Psoas muscle (tissue), 8 donors: ENCODE results near the gene DNAAF5. TPM values are rescaled to one million over a fixed set of nuclear protein-coding genes. Genes with fewer than 3 reads are reported as not detected.

Experiments used
- ATAC-seq, 4 donors: fragments of 200-7000 bp; cut with Tn5 transposase; one replicate each; pipeline ENCODE4 v1.9.1; 2020; ENCODE audit warnings: moderate library complexity in 3 of 4, mild to moderate bottlenecking in 2 of 4
- DNase-seq, 2 donors: peaks; one replicate each; pipeline ENCODE4 v3.0.0-alpha.2; 2020
- H3K27ac ChIP-seq: fragments of 200-600 bp; one replicate; pipeline ENCODE4 v1.8.0; 2022
- H3K27me3 ChIP-seq, 3 donors: fragments of 200-600 bp in 1 of 3; one replicate each; pipeline versions ENCODE4 v1.6.1 to v1.8.0; 2013 to 2022; ENCODE audit warnings: low read length in 2 of 3, mild to moderate bottlenecking in 2 of 3, moderate library complexity in 1 of 3; ENCODE audit not compliant: insufficient read depth in 3 of 3
- H3K36me3 ChIP-seq, 2 donors: fragments of 200-600 bp in 1 of 2; one replicate each; pipeline versions ENCODE4 v1.6.1 to v1.8.0; 2013 to 2022; ENCODE audit warnings: low read depth in 1 of 2, mild to moderate bottlenecking in 1 of 2, moderate library complexity in 1 of 2; ENCODE audit not compliant: insufficient read depth in 1 of 2
- H3K4me1 ChIP-seq: fragments of 200-600 bp; one replicate; pipeline ENCODE4 v1.8.0; 2022
- H3K4me3 ChIP-seq: fragments of 200-600 bp; one replicate; pipeline ENCODE4 v1.8.0; 2022; ENCODE audit warnings: mild to moderate bottlenecking
- H3K9me3 ChIP-seq: fragments of 200-600 bp; one replicate; pipeline ENCODE4 v1.8.0; 2022
- WGBS, 3 donors: extraction: QIAGEN DNeasy Blood & Tissue Kit; methylation state at CpG; one replicate each; pipeline versions ENCODE4 v1.1.6 to v1.1.7; 2013; 5-methylcytosine and 5-hydroxymethylcytosine counted together
- intact Hi-C, 2 donors: fragments of 100-400 bp; cut with DNase I; formaldehyde crosslinking; loops; one replicate each; pipeline versions ENCODE4 v1.11.0 to v1.14.2; 2022
- polyA plus RNA-seq, 3 donors: library from polyadenylated mRNA; stranded (reverse); fragments of 200-250 nt; gene quantifications; one replicate each; pipeline ENCODE4 v1.2.3, GENCODE V29; 2013
- total RNA-seq, 4 donors: library from RNA; stranded (reverse); fragmentation: NEBNext Ultra II Directional in 2 of 4; extraction: Animal tissue kit (Norgen Biotek cat#: 25700) in 2 of 4; gene quantifications; one replicate each; pipeline versions ENCODE4 v1.2.1 to v1.2.4, GENCODE V29; 2021 to 2023
- TF ChIP-seq, protein P1 (sequence below): fragments of 200-600 bp; IDR thresholded peaks from one replicate; pipeline ENCODE4 v1.8.0; 2022; ENCODE audit warnings: antibody characterized with exemption
- donor health status: healthy with polysubstance abuse.
- donor health status: DM: no; HTN: no; CAD: no; lungs with moderate emphysema.
- donor health status: Bipolar disorder and iron deficiency.
- donor health status: healthy.
- donor health status: DM: yes; HTN: yes; CAD: no.
- donor health status: DM: no; HTN: no; CAD: no.
- donor health status: DM: no; HTN: no; CAD: no.
- donor health status: DM: yes; HTN: yes; CAD: no.

DNAAF5 gene
- total and polyA plus RNA-seq, 7 donors, result 9.3 to 26.7 (median 17.8) TPM

DNA sequence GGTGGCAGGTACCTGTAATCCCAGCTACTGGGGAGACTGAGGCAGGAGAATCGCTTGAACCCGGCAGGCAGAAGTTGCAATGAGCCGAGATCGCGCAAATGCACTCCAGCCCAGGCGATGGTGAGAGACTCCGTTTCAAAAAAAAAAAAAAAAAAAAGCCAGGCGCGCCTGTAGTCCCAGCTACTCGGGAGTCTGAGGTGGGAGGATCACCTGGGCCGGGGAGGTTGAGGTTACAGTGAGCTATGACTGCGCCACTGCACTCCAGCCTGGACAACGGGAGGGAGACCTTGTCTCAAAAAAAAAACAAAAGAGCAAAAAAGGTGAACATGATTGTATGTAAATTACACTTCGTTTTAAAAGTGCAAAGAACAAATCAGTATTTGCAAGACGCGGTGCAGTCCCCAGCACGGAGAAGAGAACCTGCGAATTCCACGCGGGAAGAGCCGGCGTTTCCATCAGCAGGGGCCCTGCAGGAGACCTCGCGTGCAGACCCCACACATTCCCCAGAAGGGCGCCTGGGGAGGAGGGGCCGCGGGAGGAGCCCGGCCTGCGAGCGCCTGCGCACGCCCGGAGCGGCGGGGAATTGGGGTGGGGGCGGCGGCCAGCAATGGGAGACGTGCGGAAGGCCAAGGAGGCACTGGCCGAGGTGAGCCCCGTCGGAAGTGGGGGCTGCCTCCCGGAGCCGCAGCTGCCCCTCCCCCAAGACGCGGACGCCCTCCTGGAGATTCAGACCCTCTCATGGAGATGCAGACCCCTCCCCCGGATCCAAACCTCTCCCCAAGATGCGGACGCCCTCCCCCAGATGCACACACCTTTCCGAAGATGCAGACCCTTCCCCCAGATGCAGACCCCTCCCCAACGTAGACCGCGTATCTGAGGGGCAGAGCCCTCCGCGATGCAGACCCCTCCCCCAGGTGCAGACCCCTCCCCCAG lies 89.1 kb downstream of the DNAAF5 start:
- H3K36me3 ChIP-seq, result no peaks in the 10 kb centered on the region
- DNase-seq (no peak), ATAC-seq (no peak)
- H3K27me3 ChIP-seq, result no peaks in the 10 kb centered on the region
- H3K4me3 ChIP-seq, result peak overlapping the region; percentile 72
- H3K27ac ChIP-seq, result peak overlapping the region; percentile 97
- peaks cover 57% of the 10 kb centered on the region for H3K4me1 ChIP-seq
- WGBS, 3 donors, result 31 to 35% (median 34%) methylated on average over 52 to 56 of the region's 56 CpGs
- intact Hi-C loops, result loop anchor here in 1 of 2 donors (5.0 kb wide), 1 partner anchor 1037 kb away; no protein-coding TSS in a partner anchor
- TF ChIP-seq, protein P1, sequence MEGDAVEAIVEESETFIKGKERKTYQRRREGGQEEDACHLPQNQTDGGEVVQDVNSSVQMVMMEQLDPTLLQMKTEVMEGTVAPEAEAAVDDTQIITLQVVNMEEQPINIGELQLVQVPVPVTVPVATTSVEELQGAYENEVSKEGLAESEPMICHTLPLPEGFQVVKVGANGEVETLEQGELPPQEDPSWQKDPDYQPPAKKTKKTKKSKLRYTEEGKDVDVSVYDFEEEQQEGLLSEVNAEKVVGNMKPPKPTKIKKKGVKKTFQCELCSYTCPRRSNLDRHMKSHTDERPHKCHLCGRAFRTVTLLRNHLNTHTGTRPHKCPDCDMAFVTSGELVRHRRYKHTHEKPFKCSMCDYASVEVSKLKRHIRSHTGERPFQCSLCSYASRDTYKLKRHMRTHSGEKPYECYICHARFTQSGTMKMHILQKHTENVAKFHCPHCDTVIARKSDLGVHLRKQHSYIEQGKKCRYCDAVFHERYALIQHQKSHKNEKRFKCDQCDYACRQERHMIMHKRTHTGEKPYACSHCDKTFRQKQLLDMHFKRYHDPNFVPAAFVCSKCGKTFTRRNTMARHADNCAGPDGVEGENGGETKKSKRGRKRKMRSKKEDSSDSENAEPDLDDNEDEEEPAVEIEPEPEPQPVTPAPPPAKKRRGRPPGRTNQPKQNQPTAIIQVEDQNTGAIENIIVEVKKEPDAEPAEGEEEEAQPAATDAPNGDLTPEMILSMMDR, result no peak
- no peaks in the 10 kb centered on the region for H3K9me3 ChIP-seq

DNA sequence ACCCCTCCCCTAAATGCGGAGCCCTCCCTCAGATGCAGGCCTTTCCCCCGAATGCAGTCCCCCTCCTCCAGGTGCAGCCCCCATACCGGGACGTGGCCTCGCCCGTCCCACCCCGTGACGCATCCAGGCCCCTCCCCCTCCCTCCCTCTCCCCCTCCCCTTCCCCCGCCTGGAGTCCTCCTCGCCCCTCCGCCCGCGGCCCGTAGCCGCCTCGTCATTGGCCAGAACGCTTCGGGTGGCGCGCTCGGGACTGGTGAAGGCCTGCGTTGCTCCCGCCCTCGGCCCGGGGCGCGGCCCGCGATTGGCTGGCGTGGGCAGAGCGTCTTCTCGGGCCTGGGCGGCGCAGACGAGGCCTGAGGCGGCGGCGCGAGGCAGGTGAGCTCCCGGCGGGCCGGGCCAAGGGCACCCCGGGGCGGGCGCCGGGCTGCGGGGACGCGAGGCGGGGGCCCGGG lies 89.8 kb downstream of the DNAAF5 start:
- peak overlapping the region; percentile 91 for H3K27ac ChIP-seq
- intact Hi-C loops, result loop anchor here in 1 of 2 donors (5.0 kb wide), 1 partner anchor 1036 kb away; no protein-coding TSS in a partner anchor
- WGBS, 3 donors, result 0% methylated on average over 21 to 51 of the region's 51 CpGs

DNA sequence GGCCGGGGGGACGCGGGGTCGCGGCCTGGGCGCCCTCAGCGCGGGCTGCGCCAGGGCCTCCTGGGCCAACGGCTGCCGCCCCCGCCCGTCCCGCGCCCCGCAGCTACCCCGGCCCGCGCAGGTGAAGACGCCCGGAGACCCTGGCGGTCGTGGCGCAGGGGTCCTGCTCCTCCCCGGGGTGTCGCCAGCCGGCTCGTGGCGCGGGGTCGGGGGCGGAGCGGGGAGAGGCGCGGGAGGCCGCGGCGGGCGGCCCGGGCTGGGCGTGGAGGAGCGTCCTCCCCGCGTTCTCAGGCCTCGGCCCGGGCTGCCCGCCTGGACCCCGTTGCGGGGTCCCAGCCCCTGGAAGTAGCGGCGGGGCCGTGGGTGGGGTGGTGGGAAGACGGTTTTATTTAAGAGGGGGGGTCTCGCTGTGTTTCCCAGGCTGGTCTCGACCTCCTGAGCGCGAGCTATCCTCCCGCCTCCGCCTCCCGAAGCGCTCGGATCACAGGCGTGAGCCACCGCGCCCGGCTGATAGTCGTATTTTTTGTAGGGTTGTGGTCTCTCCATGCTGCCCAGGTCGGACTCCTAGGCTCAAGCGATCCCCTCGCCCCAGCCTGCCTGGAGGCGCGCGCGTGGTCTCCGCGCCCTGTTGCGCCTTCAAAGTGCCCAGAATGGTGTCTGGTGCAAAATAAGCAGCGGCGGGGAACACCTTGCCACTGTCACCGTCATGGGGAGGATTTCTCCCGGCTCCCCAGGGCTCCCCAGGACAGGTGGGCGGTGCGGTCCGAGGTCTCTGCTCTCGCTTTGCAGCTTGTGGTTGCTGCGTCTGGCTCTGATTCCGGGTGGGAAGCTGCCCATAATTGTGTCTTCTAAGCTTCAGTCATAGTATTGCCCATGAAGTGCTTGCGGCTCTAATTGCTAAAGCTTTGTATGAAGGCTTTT lies 90.5 kb downstream of the DNAAF5 start:
- Histone ChIP-seq H3K9me3 (no peaks in the 10 kb centered on the region), H3K4me3 (peak overlapping the region; percentile 72), H3K27me3 (no peaks in the 10 kb centered on the region), H3K4me1 (peaks cover 65% of the 10 kb centered on the region), H3K27ac (peak overlapping the region; percentile 91), H3K36me3 (no peaks in the 10 kb centered on the region)
- TF ChIP-seq, protein P1, result no peak
- ATAC-seq, result no peak
- 0 to 1% (median 0%) methylated on average over 41 to 85 of the region's 88 CpGs for WGBS, 3 donors
- intact Hi-C loops, result loop anchor here in 1 of 2 donors (5.0 kb wide), 1 partner anchor 1035 kb away; no protein-coding TSS in a partner anchor
- no peak for DNase-seq

More for the DNA sequence above, 89.8 kb downstream of the DNAAF5 start:
- H3K36me3 ChIP-seq, result no peaks in the 10 kb centered on the region
- peaks cover 65% of the 10 kb centered on the region for H3K4me1 ChIP-seq
- H3K9me3 ChIP-seq, result no peaks in the 10 kb centered on the region
- DNase-seq (peak; percentile 99), ATAC-seq (peak; percentile 87 to 94 (median 92))
- peak overlapping the region; percentile 72 for H3K4me3 ChIP-seq
- no peaks in the 10 kb centered on the region for H3K27me3 ChIP-seq
- TF ChIP-seq, protein P1, result no peak

DNA sequence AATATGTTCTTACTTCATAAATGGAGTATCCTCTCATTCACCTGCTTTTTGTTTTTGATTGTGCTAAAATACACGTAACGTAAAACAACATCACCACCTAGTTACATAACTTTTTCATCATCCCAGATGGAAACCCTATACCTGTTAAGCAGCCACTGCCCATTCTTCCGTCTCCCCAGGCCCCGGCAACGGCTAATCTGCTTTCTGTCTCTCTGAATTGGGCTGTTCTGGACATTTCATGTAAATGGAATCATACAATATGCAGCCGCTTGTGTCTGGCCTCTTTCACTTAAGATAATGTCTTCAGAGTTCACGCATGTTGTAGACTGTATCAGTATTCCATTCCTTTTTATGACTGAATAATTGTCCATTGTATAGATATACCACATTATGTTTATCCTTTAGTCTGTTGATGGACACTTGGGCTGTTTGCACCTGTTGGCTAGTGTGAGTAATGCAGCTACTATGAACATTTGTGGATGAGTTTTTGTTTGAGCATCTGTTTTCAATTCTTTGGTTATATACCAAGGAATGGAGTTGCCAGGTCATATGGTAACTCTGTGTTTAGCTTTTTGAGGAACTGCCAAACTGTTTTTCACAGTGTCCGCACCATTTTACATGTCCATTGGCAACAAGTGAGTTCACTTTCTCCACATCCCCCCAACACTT lies 91.7 kb downstream of the DNAAF5 start:
- Histone ChIP-seq H3K4me1 (peaks cover 66% of the 10 kb centered on the region), H3K27ac (peak overlapping the region; percentile 91), H3K36me3 (no peaks in the 10 kb centered on the region), H3K4me3 (peak overlapping the region; percentile 72), H3K27me3 (no peaks in the 10 kb centered on the region), H3K9me3 (no peaks in the 10 kb centered on the region)
- TF ChIP-seq, protein P1, result peak; percentile 34
- ATAC-seq (no peak), DNase-seq (no peak)
- 34 to 55% (median 36%) methylated on average over 8 of the region's 8 CpGs for WGBS, 3 donors
- intact Hi-C loops, result loop anchor here in 1 of 2 donors (5.0 kb wide), 1 partner anchor 1034 kb away; no protein-coding TSS in a partner anchor
